Measurements from ENCODE around the gene RGS3.

RGS3 gene

DNA sequence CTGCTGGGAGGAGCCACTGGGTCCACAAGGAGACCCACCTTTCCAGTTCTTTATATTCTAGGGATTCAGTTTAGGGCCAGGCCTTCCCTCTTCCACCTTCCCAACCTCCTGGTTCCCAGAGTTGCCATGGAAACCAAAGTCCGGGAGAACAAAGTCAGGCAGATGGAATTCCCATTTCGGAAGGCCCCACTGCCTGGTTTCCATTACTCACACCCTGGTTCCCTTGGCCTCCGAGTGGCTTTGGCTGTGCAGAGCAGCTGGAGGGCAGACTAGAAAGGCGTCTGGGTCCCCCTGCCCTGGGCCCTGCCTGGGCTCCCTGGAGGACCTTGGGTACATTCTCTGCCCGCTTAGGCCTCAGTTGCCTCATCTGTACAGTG is 136.1 kb downstream of the RGS3 start:
- no peaks in the 10 kb centered on the region for H3K27me3 ChIP-seq (ENCODE audit: low read depth, low read length)
- TF ChIP-seq EZH2phosphoT487 (IDR thresholded peaks at IDR 0.05; ENCODE audit: low read depth), result no peak
- TF ChIP-seq, protein P1, sequence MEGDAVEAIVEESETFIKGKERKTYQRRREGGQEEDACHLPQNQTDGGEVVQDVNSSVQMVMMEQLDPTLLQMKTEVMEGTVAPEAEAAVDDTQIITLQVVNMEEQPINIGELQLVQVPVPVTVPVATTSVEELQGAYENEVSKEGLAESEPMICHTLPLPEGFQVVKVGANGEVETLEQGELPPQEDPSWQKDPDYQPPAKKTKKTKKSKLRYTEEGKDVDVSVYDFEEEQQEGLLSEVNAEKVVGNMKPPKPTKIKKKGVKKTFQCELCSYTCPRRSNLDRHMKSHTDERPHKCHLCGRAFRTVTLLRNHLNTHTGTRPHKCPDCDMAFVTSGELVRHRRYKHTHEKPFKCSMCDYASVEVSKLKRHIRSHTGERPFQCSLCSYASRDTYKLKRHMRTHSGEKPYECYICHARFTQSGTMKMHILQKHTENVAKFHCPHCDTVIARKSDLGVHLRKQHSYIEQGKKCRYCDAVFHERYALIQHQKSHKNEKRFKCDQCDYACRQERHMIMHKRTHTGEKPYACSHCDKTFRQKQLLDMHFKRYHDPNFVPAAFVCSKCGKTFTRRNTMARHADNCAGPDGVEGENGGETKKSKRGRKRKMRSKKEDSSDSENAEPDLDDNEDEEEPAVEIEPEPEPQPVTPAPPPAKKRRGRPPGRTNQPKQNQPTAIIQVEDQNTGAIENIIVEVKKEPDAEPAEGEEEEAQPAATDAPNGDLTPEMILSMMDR (IDR thresholded peaks at IDR 0.05; ENCODE audit: low read depth, low read length), result no peak
- H3K79me2 ChIP-seq (ENCODE audit: low read length), result peaks cover 12% of the 10 kb centered on the region
- no peak overlapping the region for H2AFZ ChIP-seq (ENCODE audit: low read depth, low read length)
- no peak overlapping the region for H3K27ac ChIP-seq (ENCODE audit: low read length)
- H3K9me3 ChIP-seq (ENCODE audit: insufficient read depth, low read length), result no peaks in the 10 kb centered on the region
- peaks cover 37% of the 10 kb centered on the region for H3K4me1 ChIP-seq (ENCODE audit: low read length)
- no peak overlapping the region for H3K9ac ChIP-seq (ENCODE audit: low read length)
- no peak overlapping the region for H3K4me3 ChIP-seq (ENCODE audit: low read length)
- H4K20me1 ChIP-seq (ENCODE audit: insufficient read depth, low read length), result no peaks in the 10 kb centered on the region
- H3K4me2 ChIP-seq (ENCODE audit: low read length), result no peak overlapping the region
- H3K36me3 ChIP-seq (replicated peaks; ENCODE audit: low read depth, low read length), result peaks cover 31% of the 10 kb centered on the region

DNA sequence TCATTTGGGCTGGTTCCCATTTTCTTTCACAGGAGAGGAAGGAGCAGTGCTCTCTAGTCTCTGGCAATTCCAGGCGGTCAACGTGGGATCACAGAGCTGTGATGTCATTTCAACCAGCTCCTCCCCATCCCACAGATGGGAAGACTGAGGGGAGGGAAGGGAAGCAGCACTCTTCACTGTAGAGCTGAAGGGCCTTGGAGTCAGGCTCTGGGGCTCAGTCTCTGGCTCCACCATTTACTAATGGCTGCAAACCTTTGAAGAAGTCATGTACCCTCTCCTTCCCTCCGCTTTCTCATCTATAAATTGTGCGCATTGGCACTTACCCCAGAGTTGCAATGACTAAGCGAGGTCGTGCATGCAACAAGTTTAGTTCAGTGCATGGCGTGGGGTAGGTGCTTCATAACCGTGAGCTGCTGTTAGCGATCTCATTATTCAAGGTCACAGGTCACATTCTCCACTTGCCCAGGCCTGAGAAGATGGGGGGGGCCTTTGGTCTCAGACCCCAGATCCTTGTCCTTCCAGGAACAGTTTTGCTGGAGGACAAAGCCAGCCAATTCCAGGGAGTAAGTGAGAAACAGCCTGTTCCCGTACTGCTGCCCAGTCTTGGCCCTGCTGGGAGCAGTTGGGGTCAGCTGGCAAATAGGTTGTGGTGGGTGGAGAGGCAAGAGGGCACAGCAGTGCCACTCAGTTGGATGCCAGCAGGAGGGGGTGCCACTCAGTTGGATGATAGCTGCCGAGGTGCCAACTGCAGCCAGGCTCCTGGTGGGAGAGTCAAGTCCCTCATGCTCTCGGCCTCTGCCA is 136.7 kb downstream of the RGS3 start:
- Histone ChIP-seq H3K79me2 (ENCODE audit: low read length) (peaks cover 6% of the 10 kb centered on the region), H3K27me3 (ENCODE audit: low read depth, low read length) (no peaks in the 10 kb centered on the region), H4K20me1 (ENCODE audit: insufficient read depth, low read length) (no peaks in the 10 kb centered on the region), H3K9ac (ENCODE audit: low read length) (no peak overlapping the region), H3K9me3 (ENCODE audit: insufficient read depth, low read length) (no peaks in the 10 kb centered on the region), H3K4me2 (ENCODE audit: low read length) (no peak overlapping the region), H3K36me3 (replicated peaks; ENCODE audit: low read depth, low read length) (peaks cover 25% of the 10 kb centered on the region), H3K4me3 (ENCODE audit: low read length) (no peak overlapping the region), H3K4me1 (ENCODE audit: low read length) (peaks cover 31% of the 10 kb centered on the region), H2AFZ (ENCODE audit: low read depth, low read length) (no peak overlapping the region), H3K27ac (ENCODE audit: low read length) (no peak overlapping the region)
- TF ChIP-seq, protein P1 (IDR thresholded peaks at IDR 0.05; ENCODE audit: low read depth, low read length), result no peak
- no peak for TF ChIP-seq EZH2phosphoT487 (IDR thresholded peaks at IDR 0.05; ENCODE audit: low read depth)

DNA sequence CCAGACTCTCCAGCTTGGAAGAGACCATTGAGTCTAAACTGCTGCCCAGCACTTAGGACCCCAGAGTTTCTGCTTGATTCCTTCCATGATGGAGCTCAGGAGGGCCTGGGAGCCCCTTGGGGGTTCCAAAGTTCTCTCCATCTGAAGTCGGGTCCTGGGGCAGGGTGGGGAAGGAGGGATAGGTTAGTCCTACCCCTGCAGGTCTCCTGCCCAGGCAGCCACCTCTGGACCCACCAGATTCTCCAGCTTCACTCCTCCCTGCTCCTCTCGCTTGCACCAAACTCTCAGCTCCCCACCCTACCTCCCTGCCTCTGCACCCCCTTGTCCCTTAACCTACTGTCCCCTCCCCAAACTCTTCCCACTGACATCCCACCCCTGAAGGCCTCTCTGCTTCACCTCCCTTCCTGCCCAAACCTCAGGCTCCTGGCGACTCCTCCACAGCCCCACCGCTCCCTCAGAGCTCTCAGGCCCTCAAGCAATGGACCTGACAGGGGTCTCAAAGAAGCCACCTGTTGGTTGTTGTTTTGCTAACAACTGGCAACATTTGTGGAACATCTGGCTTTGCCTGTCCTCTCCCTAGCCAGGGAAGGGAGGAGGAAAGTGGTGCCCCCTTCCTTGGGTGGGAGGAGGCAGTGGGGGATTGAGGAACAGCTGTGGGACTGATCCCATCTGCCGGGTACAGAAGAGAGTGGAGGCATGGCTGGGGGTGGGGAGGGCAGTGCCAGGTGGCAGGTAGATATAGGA is 137.5 kb downstream of the RGS3 start:
- peaks cover 27% of the 10 kb centered on the region for H3K4me1 ChIP-seq (ENCODE audit: low read length)
- no peak overlapping the region for H2AFZ ChIP-seq (ENCODE audit: low read depth, low read length)
- TF ChIP-seq, protein P1 (IDR thresholded peaks at IDR 0.05; ENCODE audit: low read depth, low read length), result no peak
- TF ChIP-seq EZH2phosphoT487 (IDR thresholded peaks at IDR 0.05; ENCODE audit: low read depth), result no peak
- H3K79me2 ChIP-seq (ENCODE audit: low read length), result no peaks in the 10 kb centered on the region
- H3K4me3 ChIP-seq (ENCODE audit: low read length), result no peak overlapping the region
- no peaks in the 10 kb centered on the region; the same call in 1 of the 2 replicates for H3K27me3 ChIP-seq (ENCODE audit: low read depth, low read length)
- peaks cover 18% of the 10 kb centered on the region for H3K36me3 ChIP-seq (replicated peaks; ENCODE audit: low read depth, low read length)
- no peaks in the 10 kb centered on the region for H3K9me3 ChIP-seq (ENCODE audit: insufficient read depth, low read length)
- H4K20me1 ChIP-seq (ENCODE audit: insufficient read depth, low read length), result no peaks in the 10 kb centered on the region
- no peak overlapping the region for H3K4me2 ChIP-seq (ENCODE audit: low read length)
- H3K27ac ChIP-seq (ENCODE audit: low read length), result no peak overlapping the region
- H3K9ac ChIP-seq (ENCODE audit: low read length), result no peak overlapping the region

DNA sequence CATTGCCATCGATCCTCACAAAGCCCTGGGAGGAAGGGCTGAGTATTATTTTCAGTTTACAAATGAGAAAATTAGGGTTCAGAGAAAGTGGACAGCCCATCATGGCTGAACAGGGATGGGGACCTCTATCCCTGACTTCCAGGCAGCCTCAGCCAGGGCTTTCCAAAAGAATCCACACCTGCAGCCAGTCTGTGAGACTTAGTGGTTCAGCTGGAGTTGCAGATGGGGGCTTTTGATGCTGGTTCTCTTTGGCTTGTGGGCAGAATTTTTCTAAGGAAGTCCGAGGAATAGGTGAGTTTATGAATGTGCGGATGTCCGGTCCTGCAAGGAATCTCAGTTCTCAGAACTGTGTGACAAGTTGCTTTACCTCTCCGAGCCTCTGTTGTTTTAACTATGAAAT is 138.1 kb downstream of the RGS3 start:
- H3K27me3 ChIP-seq (ENCODE audit: low read depth, low read length), result no peaks in the 10 kb centered on the region; the same call in 1 of the 2 replicates
- peaks cover 27% of the 10 kb centered on the region for H3K4me1 ChIP-seq (ENCODE audit: low read length)
- H3K9me3 ChIP-seq (ENCODE audit: insufficient read depth, low read length), result no peaks in the 10 kb centered on the region
- H3K4me3 ChIP-seq (ENCODE audit: low read length), result peak overlapping the region; percentile 61
- no peaks in the 10 kb centered on the region for H4K20me1 ChIP-seq (ENCODE audit: insufficient read depth, low read length)
- H3K9ac ChIP-seq (ENCODE audit: low read length), result peak overlapping the region; percentile 60; the same call in 1 of the 2 replicates
- TF ChIP-seq, protein P1 (IDR thresholded peaks at IDR 0.05; ENCODE audit: low read depth, low read length), result no peak
- no peak for TF ChIP-seq EZH2phosphoT487 (IDR thresholded peaks at IDR 0.05; ENCODE audit: low read depth)
- H3K36me3 ChIP-seq (replicated peaks; ENCODE audit: low read depth, low read length), result peaks cover 13% of the 10 kb centered on the region
- no peaks in the 10 kb centered on the region for H3K79me2 ChIP-seq (ENCODE audit: low read length)
- H2AFZ ChIP-seq (ENCODE audit: low read depth, low read length), result no peak overlapping the region; the same call in 1 of the 2 replicates
- H3K4me2 ChIP-seq (ENCODE audit: low read length), result peak overlapping the region; percentile 85
- no peak overlapping the region for H3K27ac ChIP-seq (ENCODE audit: low read length)

Data from OCI-LY3 (cell line).